ENCODE measurements around the gene CALML6.
A peak's percentile ranks its signal among the peaks of the same experiment; 100 is the strongest.

CALML6 gene

GRCh38 chr1:1911350-1912041, 3.6 kb upstream of the CALML6 start:
- no peak for DNase-seq

GRCh38 chr1:1914101-1914970, 724 bp upstream of the CALML6 start:
- DNase-seq, result no peak

GRCh38 chr1:1915911-1916840, 1.1 kb downstream of the CALML6 start:
- DNase-seq, result no peak

- no peak for DNase-seq
Observed at GRCh38 chr1:1916851-1917251, 1.8 kb downstream of the CALML6 start.

GRCh38 chr1:1917304-1917976, 2.4 kb downstream of the CALML6 start:
- DNase-seq, result no peak

GRCh38 chr1:1917995-1918900, 3.2 kb downstream of the CALML6 start:
- no peak for DNase-seq

- no peak for DNase-seq
Observed at GRCh38 chr1:1918901-1919303, 3.8 kb downstream of the CALML6 start, which contains the start of gene TMEM52. TSS of gene TMEM52 (minus strand) at chr1:1919279. CDS start at chr1:1919265, 14 bp downstream.

GRCh38 chr1:1919304-1920056, 4.4 kb downstream of the CALML6 start:
- DNase-seq, result peak; percentile 86 to 97

GRCh38 chr1:1920057-1920607, 5.1 kb downstream of the CALML6 start:
- DNase-seq, result no peak

GRCh38 chr1:1920608-1921458, 5.8 kb downstream of the CALML6 start:
- DNase-seq, result no peak

GRCh38 chr1:1921459-1921862, 6.4 kb downstream of the CALML6 start:
- DNase-seq, result no peak

- DNase-seq, result no peak
Observed at GRCh38 chr1:1921901-1922701, 7.0 kb downstream of the CALML6 start.

GRCh38 chr1:1922702-1922955, 7.6 kb downstream of the CALML6 start:
- DNase-seq, result no peak

- no peak for DNase-seq
Observed at GRCh38 chr1:1922956-1923833, 8.1 kb downstream of the CALML6 start.

- DNase-seq, result no peak
Observed at GRCh38 chr1:1924386-1924785, 9.3 kb downstream of the CALML6 start.

GRCh38 chr1:1924849-1925248, 9.8 kb downstream of the CALML6 start:
- no peak for DNase-seq

Measured in NCI-H524 (cell line).